Measurements from ENCODE around the gene KCNJ11.

KCNJ11 gene

GRCh38 chr11:17403980-17404759, 15.7 kb upstream of the KCNJ11 start:
- H3K27ac ChIP-seq = no peak overlapping the region
- no peak for TF ChIP-seq ZFX (IDR thresholded peaks at IDR 0.05; ENCODE audit: borderline replicate concordance)
- TF ChIP-seq CTCF (IDR thresholded peaks at IDR 0.05) = no peak

- TF ChIP-seq CTCF (IDR thresholded peaks at IDR 0.05) (no peak), ZFX (IDR thresholded peaks at IDR 0.05; ENCODE audit: borderline replicate concordance) (no peak)
- H3K27ac ChIP-seq = no peak overlapping the region
These were observed 14.0 kb upstream of the KCNJ11 start for GRCh38 chr11:17402486-17402885.

GRCh38 chr11:17401841-17402240, 13.4 kb upstream of the KCNJ11 start:
- H3K27ac ChIP-seq = no peak overlapping the region

GRCh38 chr11:17401316-17401715, 12.9 kb upstream of the KCNJ11 start:
- TF ChIP-seq ZFX (IDR thresholded peaks at IDR 0.05; ENCODE audit: borderline replicate concordance) = no peak
- TF ChIP-seq CTCF (IDR thresholded peaks at IDR 0.05) = no peak
- no peak overlapping the region for H3K27ac ChIP-seq

More at GRCh38 chr11:17401841-17402240, 13.4 kb upstream of the KCNJ11 start:
- TF ChIP-seq CTCF (IDR thresholded peaks at IDR 0.05) (no peak), ZFX (IDR thresholded peaks at IDR 0.05; ENCODE audit: borderline replicate concordance) (no peak)

- H3K27ac ChIP-seq = no peak overlapping the region
These were observed 11.8 kb upstream of the KCNJ11 start for GRCh38 chr11:17400048-17400775.

GRCh38 chr11:17399236-17399635, 10.8 kb upstream of the KCNJ11 start:
- H3K27ac ChIP-seq = no peak overlapping the region
- no peak for TF ChIP-seq ZFX (IDR thresholded peaks at IDR 0.05; ENCODE audit: borderline replicate concordance)

More at GRCh38 chr11:17400048-17400775, 11.8 kb upstream of the KCNJ11 start:
- TF ChIP-seq ZFX (IDR thresholded peaks at IDR 0.05; ENCODE audit: borderline replicate concordance) (no peak), CTCF (IDR thresholded peaks at IDR 0.05) (no peak)

- TF ChIP-seq ZFX (IDR thresholded peaks at IDR 0.05; ENCODE audit: borderline replicate concordance) (no peak), CTCF (IDR thresholded peaks at IDR 0.05) (no peak)
These were observed 9.0 kb upstream of the KCNJ11 start for GRCh38 chr11:17397311-17398002.

More at GRCh38 chr11:17397311-17398002, 9.0 kb upstream of the KCNJ11 start:
- H3K27ac ChIP-seq = no peak overlapping the region
